ENCODE results near the gene RYR2.

GRCh38 chr1:237124856-237125462, 83.0 kb downstream of the RYR2 start:
- no peak for TF ChIP-seq TAF1 (IDR thresholded peaks at IDR 0.05; ENCODE audit: control insufficient read depth, extremely low read depth, insufficient read depth, low read length, severe bottlenecking)
- no peak for TF ChIP-seq ATF6 (CRISPR knock-in tag; IDR thresholded peaks at IDR 0.05)
- no peak for TF ChIP-seq OTX1 (CRISPR knock-in tag; IDR thresholded peaks at IDR 0.05)
- TF ChIP-seq ZFP36 (IDR thresholded peaks at IDR 0.05; ENCODE audit: low read depth, low read length, partially characterized antibody), result no peak
- TF ChIP-seq NUFIP1 (IDR thresholded peaks at IDR 0.05; ENCODE audit: partially characterized antibody), result no peak
- TF ChIP-seq NR4A1 (CRISPR knock-in tag; IDR thresholded peaks at IDR 0.05), result no peak
- TF ChIP-seq NR4A1 (tag; IDR thresholded peaks at IDR 0.05), result no peak
- peak; percentile 51 to 77 (median 72) for TF ChIP-seq CTCF (IDR thresholded peaks at IDR 0.05 in 2 of 3, conservative IDR thresholded peaks at IDR 0.05 in 1 of 3; ENCODE audit: insufficient read depth in 2 of 3, low read depth in 1 of 3, low read length in 3 of 3)
